ENCODE measurements around the gene SH2B3.
"Not testable (repeated sequence)": the region's sequence is repeated elsewhere in the genome, so short reads cannot be mapped to it uniquely, and the experiment has no call there.

The SH2B3 gene

GRCh38 chr12:111398530-111398929 is 7.2 kb upstream of the SH2B3 start:
- peak; percentile 2 for DNase-seq (ENCODE audit: low spot score)
- TF ChIP-seq CTCF (IDR thresholded peaks at IDR 0.05; ENCODE audit: extremely low read depth, missing control alignments): no peak

GRCh38 chr12:111399741-111400404 is 5.8 kb upstream of the SH2B3 start:
- DNase-seq (ENCODE audit: low spot score): not testable (repeated sequence)

GRCh38 chr12:111401167-111401605 is 4.5 kb upstream of the SH2B3 start:
- DNase-seq (ENCODE audit: low spot score): no peak
- TF ChIP-seq CTCF (IDR thresholded peaks at IDR 0.05; ENCODE audit: extremely low read depth, missing control alignments): no peak

GRCh38 chr12:111402490-111402824 is 3.3 kb upstream of the SH2B3 start:
- DNase-seq (ENCODE audit: low spot score): not testable (repeated sequence)

- no peak for TF ChIP-seq CTCF (IDR thresholded peaks at IDR 0.05; ENCODE audit: extremely low read depth, missing control alignments)
- DNase-seq (ENCODE audit: low spot score): peak; percentile 68
Observed at GRCh38 chr12:111404362-111405148, 1.2 kb upstream of the SH2B3 start.

GRCh38 chr12:111405149-111405858 is 419 bp upstream of the SH2B3 start:
- peak; percentile 53 for TF ChIP-seq CTCF (IDR thresholded peaks at IDR 0.05; ENCODE audit: extremely low read depth, missing control alignments)
- peak; percentile 97 for DNase-seq (ENCODE audit: low spot score)

GRCh38 chr12:111406474-111407376 is 1.0 kb downstream of the SH2B3 start:
- no peak for TF ChIP-seq CTCF (IDR thresholded peaks at IDR 0.05; ENCODE audit: extremely low read depth, missing control alignments)
- DNase-seq (ENCODE audit: low spot score): peak; percentile 65
